Measurements from ENCODE around the gene GTF2IRD1.

DNA sequence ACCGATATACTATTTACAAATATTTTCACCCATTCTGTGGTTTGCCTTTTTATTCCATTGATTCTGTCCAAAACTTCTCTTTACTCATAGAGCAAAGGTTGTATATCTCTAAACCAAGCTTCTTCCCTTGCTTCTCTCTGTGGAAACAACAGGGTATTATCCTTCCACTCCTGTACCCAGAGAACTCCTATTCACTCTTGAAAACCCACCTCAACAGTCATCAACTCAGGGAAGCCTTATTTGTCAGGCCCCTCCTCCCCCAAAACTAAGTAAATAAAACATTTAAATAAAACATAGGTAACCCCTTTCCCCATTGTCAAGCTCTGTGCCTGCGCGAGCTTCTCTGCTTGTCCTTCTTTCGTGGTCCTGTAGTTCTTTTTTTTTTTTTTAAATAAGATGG, 44.6 kb downstream of the GTF2IRD1 start:
- no peak for TF ChIP-seq EZH2 (IDR thresholded peaks at IDR 0.05; ENCODE audit: low read length, unreplicated experiment)
- no peak for TF ChIP-seq CTCF (conservative IDR thresholded peaks at IDR 0.05; ENCODE audit: low read depth, low read length)

Measured in PC-3 (cell line).